ENCODE measurements around the gene RNF208.
A peak's percentile ranks its signal among the peaks of the same experiment; 100 is the strongest.

RNF208 gene

GRCh38 chr9:137229903-137230704 is 8.1 kb upstream of the RNF208 start:
- in situ Hi-C loops (cut with MboI; ENCODE audit: low pct_unique_long_range_greater_than_20kb, low sequenced_read_pairs) = no loop called here
- DNase-seq = no peak

GRCh38 chr9:137228968-137229896 is 7.2 kb upstream of the RNF208 start:
- in situ Hi-C loops (cut with MboI; ENCODE audit: low pct_unique_long_range_greater_than_20kb, low sequenced_read_pairs) = no loop called here

GRCh38 chr9:137228506-137228967 is 6.5 kb upstream of the RNF208 start:
- in situ Hi-C loops (cut with MboI; ENCODE audit: low pct_unique_long_range_greater_than_20kb, low sequenced_read_pairs) = no loop called here
- DNase-seq = no peak

More at GRCh38 chr9:137228968-137229896, 7.2 kb upstream of the RNF208 start:
- no peak for DNase-seq

GRCh38 chr9:137227853-137228505 is 5.9 kb upstream of the RNF208 start:
- no peak for DNase-seq
- in situ Hi-C loops (cut with MboI; ENCODE audit: low pct_unique_long_range_greater_than_20kb, low sequenced_read_pairs) = no loop called here

- in situ Hi-C loops (cut with MboI; ENCODE audit: low pct_unique_long_range_greater_than_20kb, low sequenced_read_pairs) = no loop called here
- peak; percentile 86 for DNase-seq
Observed at GRCh38 chr9:137227054-137227852, 5.2 kb upstream of the RNF208 start, which contains the start of gene RNF224. Gene RNF224, plus strand, starts transcription at chr9:137227502. Its CDS starts 834 bp downstream, at chr9:137228336.

GRCh38 chr9:137226338-137227053 is 4.5 kb upstream of the RNF208 start:
- in situ Hi-C loops (cut with MboI; ENCODE audit: low pct_unique_long_range_greater_than_20kb, low sequenced_read_pairs) = no loop called here
- no peak for DNase-seq

GRCh38 chr9:137225699-137226331 is 3.8 kb upstream of the RNF208 start:
- DNase-seq = no peak

GRCh38 chr9:137224830-137225694 is 3.0 kb upstream of the RNF208 start, which contains the start of gene CYSRT1:
Gene CYSRT1, plus strand, starts transcription at chr9:137225174. Its CDS starts 448 bp downstream, at chr9:137225622.
- DNase-seq = no peak

More at GRCh38 chr9:137225699-137226331, 3.8 kb upstream of the RNF208 start:
- in situ Hi-C loops (cut with MboI; ENCODE audit: low pct_unique_long_range_greater_than_20kb, low sequenced_read_pairs) = no loop called here

GRCh38 chr9:137223078-137223970 is 1.3 kb upstream of the RNF208 start:
- in situ Hi-C loops (cut with MboI; ENCODE audit: low pct_unique_long_range_greater_than_20kb, low sequenced_read_pairs) = no loop called here

More at GRCh38 chr9:137224830-137225694, 3.0 kb upstream of the RNF208 start, which contains the start of gene CYSRT1:
- in situ Hi-C loops (cut with MboI; ENCODE audit: low pct_unique_long_range_greater_than_20kb, low sequenced_read_pairs) = no loop called here

GRCh38 chr9:137221506-137222111 is 431 bp downstream of the RNF208 start:
- in situ Hi-C loops (cut with MboI; ENCODE audit: low pct_unique_long_range_greater_than_20kb, low sequenced_read_pairs) = no loop called here
- DNase-seq = no peak

More at GRCh38 chr9:137223078-137223970, 1.3 kb upstream of the RNF208 start:
- DNase-seq = peak; percentile 96

- DNase-seq = no peak
- in situ Hi-C loops (cut with MboI; ENCODE audit: low pct_unique_long_range_greater_than_20kb, low sequenced_read_pairs) = no loop called here
Observed at GRCh38 chr9:137221095-137221505, 940 bp downstream of the RNF208 start.

- in situ Hi-C loops (cut with MboI; ENCODE audit: low pct_unique_long_range_greater_than_20kb, low sequenced_read_pairs) = no loop called here
- no peak for DNase-seq
Observed at GRCh38 chr9:137220317-137221094, 1.5 kb downstream of the RNF208 start.

- no peak for DNase-seq
- in situ Hi-C loops (cut with MboI; ENCODE audit: low pct_unique_long_range_greater_than_20kb, low sequenced_read_pairs) = no loop called here
Observed at GRCh38 chr9:137219757-137220316, 2.2 kb downstream of the RNF208 start.

- in situ Hi-C loops (cut with MboI; ENCODE audit: low pct_unique_long_range_greater_than_20kb, low sequenced_read_pairs) = no loop called here
Observed at GRCh38 chr9:137218754-137219271, 3.2 kb downstream of the RNF208 start.

More at GRCh38 chr9:137218754-137219271, 3.2 kb downstream of the RNF208 start:
- DNase-seq = no peak

All from KBM-7 (cell line).